Measurements from ENCODE around the gene TMEM183A.
A peak's percentile ranks its signal among the peaks of the same experiment; 100 is the strongest.

- peak in 1 of 12 donors; percentile 1 for TF ChIP-seq CTCF (IDR thresholded peaks at IDR 0.05)
- no peak for TF ChIP-seq POLR2A (IDR thresholded peaks at IDR 0.05)
Measured at GRCh38 chr1:203026666-203027663, 19.8 kb downstream of the TMEM183A start.
